UCSD-AML1 (cell line): Measurements from ENCODE around the gene PAH.

ENCODE experiments used
- DNase-seq: peaks from one replicate; lab custom pipeline; 2025; ENCODE audit not compliant: unreplicated experiment; lab: John Stamatoyannopoulos, UW

PAH gene

GRCh38 chr12:102950950-102951619 is 34.0 kb upstream of the PAH start:
- DNase-seq = no peak

- DNase-seq = no peak
Observed at GRCh38 chr12:102950107-102950949, 33.3 kb upstream of the PAH start.

GRCh38 chr12:102948941-102949352 is 31.9 kb upstream of the PAH start:
- DNase-seq = peak; percentile 30

GRCh38 chr12:102946042-102946441 is 29.0 kb upstream of the PAH start:
- DNase-seq = no peak

- no peak for DNase-seq
Observed at GRCh38 chr12:102939670-102940222, 22.7 kb upstream of the PAH start.

- DNase-seq = no peak
Observed at GRCh38 chr12:102939059-102939458, 22.0 kb upstream of the PAH start.

GRCh38 chr12:102933168-102933567 is 16.1 kb upstream of the PAH start:
- DNase-seq = no peak

- DNase-seq = no peak
Observed at GRCh38 chr12:102927220-102927619, 10.2 kb upstream of the PAH start.

GRCh38 chr12:102921240-102921639 is 4.2 kb upstream of the PAH start:
- no peak for DNase-seq

GRCh38 chr12:102920271-102920670 is 3.2 kb upstream of the PAH start:
- DNase-seq = no peak

- DNase-seq = no peak
Observed at GRCh38 chr12:102918840-102919239, 1.8 kb upstream of the PAH start.

- DNase-seq = no peak
Observed at GRCh38 chr12:102916252-102917025, 605 bp downstream of the PAH start.

- DNase-seq = no peak
Observed at GRCh38 chr12:102913453-102914226, 3.4 kb downstream of the PAH start.

- DNase-seq = no peak
Observed at GRCh38 chr12:102912258-102912657, 4.8 kb downstream of the PAH start.

- no peak for DNase-seq
Observed at GRCh38 chr12:102911320-102911719, 5.7 kb downstream of the PAH start.

GRCh38 chr12:102910792-102911191 is 6.3 kb downstream of the PAH start:
- no peak for DNase-seq

GRCh38 chr12:102910137-102910536 is 6.9 kb downstream of the PAH start:
- DNase-seq = no peak

- no peak for DNase-seq
Observed at GRCh38 chr12:102907918-102908317, 9.1 kb downstream of the PAH start.

- DNase-seq = no peak
Observed at GRCh38 chr12:102905229-102905628, 11.8 kb downstream of the PAH start.

- no peak for DNase-seq
Observed at GRCh38 chr12:102903337-102904007, 13.6 kb downstream of the PAH start.
